ENCODE results near the gene TPSD1. TPM values are rescaled to one million over a fixed set of nuclear protein-coding genes. Genes with fewer than 3 reads are reported as not detected.
"Not testable (repeated sequence)": the region's sequence is repeated elsewhere in the genome, so short reads cannot be mapped to it uniquely, and the experiment has no call there.

The TPSD1 gene
- total RNA-seq, 1 donor from 2014 or later: not detected

- H3K9me3 Mint-ChIP-seq; H3K27ac Mint-ChIP-seq; DNase-seq (ENCODE audit: low spot score); intact Hi-C loops (cut with micrococcal nuclease); H3K4me3 Mint-ChIP-seq (ENCODE audit: low read depth); H3K36me3 Mint-ChIP-seq (ENCODE audit: low read depth); H3K4me1 Mint-ChIP-seq (ENCODE audit: low read depth); H3K27me3 Mint-ChIP-seq (ENCODE audit: low read depth): not testable (repeated sequence)
Observed at GRCh38 chr16:1239575-1239974, 16.3 kb upstream of the TPSD1 start.

GRCh38 chr16:1240436-1240835 is 15.4 kb upstream of the TPSD1 start, which contains the start of gene TPSAB1:
Gene TPSAB1 (plus strand): TSS chr16:1240705. CDS start chr16:1240939, 234 bp downstream.
- H3K27me3 Mint-ChIP-seq (ENCODE audit: low read depth); DNase-seq (ENCODE audit: low spot score); intact Hi-C loops (cut with micrococcal nuclease); H3K9me3 Mint-ChIP-seq; H3K4me3 Mint-ChIP-seq (ENCODE audit: low read depth); H3K36me3 Mint-ChIP-seq (ENCODE audit: low read depth); H3K27ac Mint-ChIP-seq; H3K4me1 Mint-ChIP-seq (ENCODE audit: low read depth): not testable (repeated sequence)

GRCh38 chr16:1241081-1241480 is 14.8 kb upstream of the TPSD1 start:
- H3K4me1 Mint-ChIP-seq (ENCODE audit: low read depth); intact Hi-C loops (cut with micrococcal nuclease); H3K9me3 Mint-ChIP-seq; H3K36me3 Mint-ChIP-seq (ENCODE audit: low read depth); H3K27ac Mint-ChIP-seq; H3K4me3 Mint-ChIP-seq (ENCODE audit: low read depth); H3K27me3 Mint-ChIP-seq (ENCODE audit: low read depth); DNase-seq (ENCODE audit: low spot score): not testable (repeated sequence)

GRCh38 chr16:1243363-1243762 is 12.5 kb upstream of the TPSD1 start:
- intact Hi-C loops (cut with micrococcal nuclease); H3K27ac Mint-ChIP-seq; H3K36me3 Mint-ChIP-seq (ENCODE audit: low read depth); H3K4me1 Mint-ChIP-seq (ENCODE audit: low read depth); H3K9me3 Mint-ChIP-seq; H3K4me3 Mint-ChIP-seq (ENCODE audit: low read depth); DNase-seq (ENCODE audit: low spot score); H3K27me3 Mint-ChIP-seq (ENCODE audit: low read depth): not testable (repeated sequence)

GRCh38 chr16:1243907-1244850 is 11.7 kb upstream of the TPSD1 start:
- H3K27ac Mint-ChIP-seq; DNase-seq (ENCODE audit: low spot score); H3K36me3 Mint-ChIP-seq (ENCODE audit: low read depth); H3K9me3 Mint-ChIP-seq; H3K27me3 Mint-ChIP-seq (ENCODE audit: low read depth); intact Hi-C loops (cut with micrococcal nuclease); H3K4me3 Mint-ChIP-seq (ENCODE audit: low read depth); H3K4me1 Mint-ChIP-seq (ENCODE audit: low read depth): not testable (repeated sequence)

DNA sequence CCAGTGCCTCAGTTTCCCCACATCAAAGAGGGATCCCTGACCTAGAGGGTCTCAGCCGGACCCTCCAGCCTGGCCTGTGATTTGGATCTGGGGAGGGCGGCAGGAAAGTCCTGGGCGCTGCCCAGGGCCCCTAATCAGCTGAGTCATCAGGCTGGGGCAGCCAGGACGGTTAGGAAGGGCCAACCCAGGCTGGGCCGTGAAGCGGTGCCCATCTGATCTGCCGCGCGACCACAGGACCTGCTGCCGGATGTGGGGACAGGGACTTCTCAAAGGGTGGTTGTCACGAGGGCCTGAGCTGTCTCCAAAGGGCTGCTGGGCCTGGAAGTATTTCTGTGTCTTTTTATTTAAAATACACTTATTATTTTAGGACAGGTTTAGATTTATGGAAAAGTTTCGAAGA is 11.0 kb upstream of the TPSD1 start:
- Mint-ChIP-seq H3K4me1 (ENCODE audit: low read depth) (no peaks in the 10 kb centered on the region), H3K4me3 (ENCODE audit: low read depth) (no peak overlapping the region), H3K36me3 (ENCODE audit: low read depth) (no peaks in the 10 kb centered on the region), H3K9me3 (no peaks in the 10 kb centered on the region), H3K27me3 (ENCODE audit: low read depth) (peaks cover 2% of the 10 kb centered on the region), H3K27ac (no peak overlapping the region)
- intact Hi-C loops (cut with micrococcal nuclease): no loop called here
- DNase-seq (ENCODE audit: low spot score): no peak

- H3K36me3 Mint-ChIP-seq (ENCODE audit: low read depth): no peaks in the 10 kb centered on the region
- intact Hi-C loops (cut with micrococcal nuclease): no loop called here
- H3K4me3 Mint-ChIP-seq (ENCODE audit: low read depth): no peak overlapping the region
- H3K9me3 Mint-ChIP-seq: no peaks in the 10 kb centered on the region
- peaks cover 2% of the 10 kb centered on the region for H3K27me3 Mint-ChIP-seq (ENCODE audit: low read depth)
- no peaks in the 10 kb centered on the region for H3K4me1 Mint-ChIP-seq (ENCODE audit: low read depth)
- H3K27ac Mint-ChIP-seq: no peak overlapping the region
- DNase-seq (ENCODE audit: low spot score): no peak
Observed at GRCh38 chr16:1245452-1246020, 10.3 kb upstream of the TPSD1 start.

DNA sequence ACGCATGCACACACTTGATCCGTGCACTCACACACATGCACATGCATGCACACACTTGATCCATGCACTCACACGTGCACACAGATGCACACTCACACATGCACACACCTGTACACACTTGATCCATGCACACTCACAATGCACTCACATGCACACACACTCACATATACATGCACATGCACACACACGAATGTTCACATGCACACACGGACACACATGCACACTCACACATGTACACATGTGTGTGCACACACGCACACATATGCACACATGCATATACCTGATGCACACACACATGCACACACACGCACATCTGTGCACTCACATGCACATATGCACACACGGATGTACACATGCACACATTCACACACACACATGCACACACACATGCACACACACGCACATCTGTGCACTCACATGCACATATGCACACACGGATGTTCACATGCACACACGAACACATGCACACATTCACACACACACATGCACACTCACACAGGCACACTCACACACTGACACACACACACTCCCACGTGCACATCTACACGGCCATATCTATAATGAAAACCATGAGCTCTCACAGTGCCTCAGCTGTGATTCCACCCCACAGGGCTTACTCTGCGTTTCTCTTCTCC is 7.8 kb upstream of the TPSD1 start:
- intact Hi-C loops (cut with micrococcal nuclease); H3K27ac Mint-ChIP-seq; DNase-seq (ENCODE audit: low spot score); H3K4me3 Mint-ChIP-seq (ENCODE audit: low read depth); H3K9me3 Mint-ChIP-seq; H3K27me3 Mint-ChIP-seq (ENCODE audit: low read depth); H3K36me3 Mint-ChIP-seq (ENCODE audit: low read depth); H3K4me1 Mint-ChIP-seq (ENCODE audit: low read depth): not testable (repeated sequence)

DNA sequence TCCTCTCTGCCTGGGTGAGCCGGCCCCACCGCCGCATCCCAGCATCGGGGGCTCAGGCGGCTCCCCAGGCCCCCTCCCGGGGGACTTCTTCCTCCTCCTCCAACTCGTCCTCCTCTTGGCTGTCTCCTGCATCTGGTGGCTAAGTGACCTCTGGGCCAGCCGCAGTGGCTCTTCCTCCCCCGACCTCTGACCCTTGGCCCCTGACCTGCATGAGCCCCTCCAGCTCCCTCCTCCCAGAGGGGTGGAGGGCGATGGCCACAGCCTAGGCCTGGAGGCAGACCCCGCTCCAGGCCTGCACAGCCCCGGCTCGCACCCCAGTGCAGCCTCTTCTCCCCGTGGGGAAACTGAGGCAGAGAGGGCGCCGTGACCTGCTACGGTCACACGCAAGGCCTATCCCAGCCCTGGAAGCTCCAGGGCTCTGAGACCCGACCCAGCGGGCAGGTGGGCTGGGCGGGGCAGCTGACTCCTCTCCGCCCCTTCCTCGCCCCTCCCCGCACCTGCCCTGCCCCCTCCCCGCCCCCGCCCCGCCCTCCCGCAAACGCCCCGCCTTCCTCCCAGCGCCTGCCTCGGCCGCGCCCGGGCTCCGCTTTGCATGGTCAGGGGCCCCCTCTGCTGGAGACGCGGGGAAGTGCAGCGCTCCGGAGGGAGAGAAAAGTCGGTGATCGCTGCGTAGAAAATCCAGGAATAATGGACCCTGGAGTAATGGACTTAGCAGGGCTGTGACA is 6.7 kb upstream of the TPSD1 start:
- H3K27me3 Mint-ChIP-seq (ENCODE audit: low read depth); H3K4me1 Mint-ChIP-seq (ENCODE audit: low read depth); DNase-seq (ENCODE audit: low spot score); H3K36me3 Mint-ChIP-seq (ENCODE audit: low read depth); intact Hi-C loops (cut with micrococcal nuclease); H3K27ac Mint-ChIP-seq; H3K9me3 Mint-ChIP-seq; H3K4me3 Mint-ChIP-seq (ENCODE audit: low read depth): not testable (repeated sequence)

- H3K27ac Mint-ChIP-seq; H3K36me3 Mint-ChIP-seq (ENCODE audit: low read depth); intact Hi-C loops (cut with micrococcal nuclease); H3K4me1 Mint-ChIP-seq (ENCODE audit: low read depth); DNase-seq (ENCODE audit: low spot score); H3K4me3 Mint-ChIP-seq (ENCODE audit: low read depth); H3K27me3 Mint-ChIP-seq (ENCODE audit: low read depth); H3K9me3 Mint-ChIP-seq: not testable (repeated sequence)
Observed at GRCh38 chr16:1253701-1254364, 2.0 kb upstream of the TPSD1 start.

DNA sequence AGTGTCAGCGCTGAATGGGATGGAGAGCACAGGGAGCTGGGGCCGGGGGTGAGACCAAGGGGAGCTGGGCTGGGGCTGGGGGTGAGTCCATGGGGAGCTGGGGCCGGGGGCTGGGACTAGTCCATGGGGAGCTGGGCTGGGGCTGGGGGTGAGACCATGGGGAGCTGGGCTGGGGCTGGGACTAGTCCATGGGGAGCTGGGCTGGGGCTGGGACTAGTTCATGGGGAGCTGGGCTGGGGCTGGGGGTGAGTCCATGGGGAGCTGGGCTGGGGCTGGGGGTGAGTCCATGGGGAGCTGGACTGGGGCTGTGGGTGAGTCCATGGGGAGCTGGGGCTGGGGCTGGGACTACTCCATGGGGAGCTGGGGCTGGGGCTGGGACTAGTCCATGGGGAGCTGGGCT is 1.0 kb upstream of the TPSD1 start:
- not testable (repeated sequence) for H3K4me3 Mint-ChIP-seq (ENCODE audit: low read depth); H3K4me1 Mint-ChIP-seq (ENCODE audit: low read depth)

DNA sequence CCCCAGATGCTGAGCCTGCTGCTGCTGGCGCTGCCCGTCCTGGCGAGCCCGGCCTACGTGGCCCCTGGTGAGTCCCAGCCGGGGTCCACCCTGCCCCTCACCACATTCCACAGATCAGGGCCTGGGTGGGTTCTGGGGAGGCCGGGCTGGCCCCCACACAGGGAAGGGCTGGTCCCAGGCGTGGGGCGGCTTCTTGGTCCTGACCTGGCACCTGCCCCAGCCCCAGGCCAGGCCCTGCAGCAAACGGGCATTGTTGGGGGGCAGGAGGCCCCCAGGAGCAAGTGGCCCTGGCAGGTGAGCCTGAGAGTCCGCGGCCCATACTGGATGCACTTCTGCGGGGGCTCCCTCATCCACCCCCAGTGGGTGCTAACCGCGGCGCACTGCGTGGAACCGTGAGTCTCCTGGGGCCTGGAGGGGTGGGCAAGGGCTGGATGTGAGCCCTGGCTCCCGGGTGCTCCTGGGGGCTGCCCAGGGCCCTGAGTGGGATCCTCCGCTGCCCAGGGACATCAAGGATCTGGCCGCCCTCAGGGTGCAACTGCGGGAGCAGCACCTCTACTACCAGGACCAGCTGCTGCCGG is 516 bp downstream of the TPSD1 start:
- H3K4me3 Mint-ChIP-seq (ENCODE audit: low read depth); H3K36me3 Mint-ChIP-seq (ENCODE audit: low read depth); DNase-seq (ENCODE audit: low spot score); intact Hi-C loops (cut with micrococcal nuclease); H3K4me1 Mint-ChIP-seq (ENCODE audit: low read depth); H3K27me3 Mint-ChIP-seq (ENCODE audit: low read depth); H3K9me3 Mint-ChIP-seq; H3K27ac Mint-ChIP-seq: not testable (repeated sequence)

More for the DNA sequence above, 1.0 kb upstream of the TPSD1 start:
- H3K36me3 Mint-ChIP-seq (ENCODE audit: low read depth); H3K9me3 Mint-ChIP-seq; H3K27me3 Mint-ChIP-seq (ENCODE audit: low read depth); intact Hi-C loops (cut with micrococcal nuclease); H3K27ac Mint-ChIP-seq; DNase-seq (ENCODE audit: low spot score): not testable (repeated sequence)
